HG03457 (cell line): ENCODE data around the gene BCL11A.

ENCODE experiments used
- ATAC-seq: cut with Tn5 transposase; IDR thresholded peaks from one replicate; pipeline ENCODE4 v1.9.1; 2021; ENCODE audit warnings: moderate number of reproducible peaks; ENCODE audit not compliant: unreplicated experiment

BCL11A gene

GRCh38 chr2:60490441-60490840 is 63.0 kb downstream of the BCL11A start:
- ATAC-seq, result no peak

DNA sequence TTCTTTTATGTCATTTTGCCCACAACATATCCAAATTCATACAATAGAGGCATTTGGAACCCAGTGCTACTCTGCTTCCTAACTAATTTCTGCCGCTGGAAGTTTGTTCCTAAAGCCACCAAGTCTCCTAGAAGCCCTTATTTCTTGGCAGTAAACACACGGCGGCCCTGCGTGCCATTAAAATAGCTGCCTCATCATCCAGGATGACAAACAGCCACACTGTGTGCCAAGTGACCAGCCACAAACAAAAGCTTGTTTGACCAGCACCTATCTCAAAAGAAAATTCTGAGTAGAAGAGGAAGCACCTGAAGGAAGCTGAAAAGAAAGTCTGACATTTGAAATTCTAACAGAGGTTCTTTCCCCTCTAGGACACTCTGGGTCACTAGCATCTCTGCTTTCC is 64.2 kb downstream of the BCL11A start:
- no peak for ATAC-seq

DNA sequence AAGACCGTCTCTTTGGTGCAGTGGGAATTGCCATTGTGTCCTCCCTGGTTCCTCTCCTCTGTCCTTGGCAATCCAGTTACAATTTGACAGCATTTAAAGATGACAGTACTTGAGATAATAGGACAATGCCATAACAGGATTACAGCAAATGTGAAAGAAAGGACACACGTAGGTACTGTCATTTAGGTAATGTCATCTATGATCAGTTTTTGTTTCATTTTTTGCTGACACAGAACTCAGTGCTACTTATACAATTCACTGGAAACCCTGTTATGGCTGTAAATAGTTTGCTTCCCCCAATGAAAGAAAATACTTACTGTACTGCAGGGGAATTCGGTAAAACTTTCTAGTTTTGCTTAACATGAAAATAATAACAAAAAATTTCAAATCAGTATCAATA is 65.2 kb downstream of the BCL11A start:
- no peak for ATAC-seq

GRCh38 chr2:60487174-60487573 is 66.3 kb downstream of the BCL11A start:
- ATAC-seq, result no peak

- no peak for ATAC-seq
Observed at GRCh38 chr2:60486551-60486950, 66.9 kb downstream of the BCL11A start.

GRCh38 chr2:60486067-60486466 is 67.4 kb downstream of the BCL11A start:
- no peak for ATAC-seq

DNA sequence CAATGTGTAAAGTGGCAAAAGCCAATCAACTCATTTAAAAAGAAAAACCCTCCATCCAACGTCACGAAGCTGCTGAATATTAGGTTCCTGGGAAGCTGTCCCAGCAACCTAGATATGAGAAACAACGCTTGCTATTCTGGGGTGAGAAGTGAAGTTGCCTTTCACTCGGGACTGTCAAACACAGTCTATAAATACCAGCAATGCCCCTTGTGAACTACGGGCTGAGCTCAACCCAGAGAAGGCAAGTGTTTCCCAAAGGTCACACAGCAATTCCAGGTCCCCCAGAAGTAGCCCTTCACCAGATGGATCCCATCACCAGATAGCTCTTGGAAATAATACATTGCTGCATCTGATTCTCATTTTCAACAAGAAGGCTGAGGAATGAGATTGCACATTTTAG is 67.9 kb downstream of the BCL11A start:
- ATAC-seq, result no peak

GRCh38 chr2:60485055-60485454 is 68.4 kb downstream of the BCL11A start:
- ATAC-seq, result no peak

GRCh38 chr2:60484133-60484645 is 69.3 kb downstream of the BCL11A start:
- ATAC-seq, result no peak

DNA sequence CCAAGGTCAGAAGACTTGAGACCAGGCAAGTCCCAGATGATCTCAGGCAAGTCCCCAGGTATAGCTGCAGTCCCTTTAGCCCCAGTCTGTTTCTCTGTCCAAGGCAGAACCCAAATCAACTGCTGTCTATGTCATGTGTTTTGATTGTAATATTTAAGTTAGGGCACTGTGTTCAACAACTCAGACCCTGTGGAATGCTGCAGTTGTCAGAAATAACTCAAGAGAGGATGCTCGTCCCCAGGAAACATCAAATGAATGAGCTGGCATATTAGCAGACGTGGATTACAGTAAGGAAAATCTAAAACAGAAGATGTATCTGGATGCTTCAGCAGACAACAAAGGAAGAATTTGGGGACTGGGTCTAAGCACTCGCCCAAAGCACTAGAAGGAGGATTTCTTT is 70.1 kb downstream of the BCL11A start:
- ATAC-seq, result no peak

DNA sequence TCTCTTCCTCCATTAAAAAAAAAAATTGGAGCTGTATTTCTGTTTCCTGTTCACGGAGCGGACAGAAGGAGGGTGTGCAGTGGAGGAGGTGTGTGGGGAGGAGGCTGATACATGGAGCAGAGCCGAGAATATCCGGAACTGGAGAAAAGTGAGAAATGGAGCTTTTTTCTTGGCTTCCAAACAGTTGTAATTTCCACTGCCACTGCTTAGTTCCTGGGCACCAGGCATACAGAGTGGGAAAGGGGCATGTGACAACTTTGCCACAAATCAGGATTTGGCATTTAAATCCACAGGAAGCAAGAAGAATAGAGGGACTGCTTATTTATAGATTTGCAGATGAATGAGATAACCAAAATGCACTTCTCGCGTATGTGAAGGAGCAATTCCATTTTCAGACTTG is 71.2 kb downstream of the BCL11A start:
- no peak for ATAC-seq

- ATAC-seq, result no peak
Observed at GRCh38 chr2:60481257-60481656, 72.2 kb downstream of the BCL11A start.

DNA sequence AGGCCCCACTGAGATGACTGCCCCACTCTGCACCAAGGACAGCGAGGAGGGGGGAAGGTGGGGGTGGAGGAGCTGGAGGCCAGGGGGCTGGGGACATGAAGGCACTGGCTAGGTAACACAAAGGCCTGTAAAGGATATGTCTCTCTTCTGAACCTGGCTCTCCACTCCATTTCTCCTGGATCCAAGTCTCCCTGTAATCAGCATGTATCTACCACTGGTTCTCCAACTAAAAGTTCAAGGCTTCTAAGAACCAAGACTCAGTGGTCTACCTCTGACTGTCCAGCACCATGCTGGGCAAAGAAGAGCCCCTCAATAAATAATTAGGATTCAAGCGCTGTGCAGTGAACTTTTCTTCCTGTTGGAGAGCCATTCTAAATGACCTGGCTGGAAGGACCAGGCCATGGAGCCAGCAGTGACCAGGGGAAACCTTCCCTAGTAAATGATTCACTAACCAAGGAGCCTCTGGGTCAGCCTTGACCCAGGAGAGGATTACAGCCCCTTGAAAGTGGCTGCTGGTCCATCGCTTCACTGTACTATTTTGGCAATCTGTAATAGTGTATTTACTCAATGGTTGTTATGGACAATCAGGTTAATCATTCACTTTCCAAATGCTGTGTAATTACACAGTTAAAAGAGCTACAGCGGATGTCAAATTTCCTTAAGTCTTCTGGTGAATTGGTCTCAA is 73.2 kb downstream of the BCL11A start:
- ATAC-seq, result no peak

DNA sequence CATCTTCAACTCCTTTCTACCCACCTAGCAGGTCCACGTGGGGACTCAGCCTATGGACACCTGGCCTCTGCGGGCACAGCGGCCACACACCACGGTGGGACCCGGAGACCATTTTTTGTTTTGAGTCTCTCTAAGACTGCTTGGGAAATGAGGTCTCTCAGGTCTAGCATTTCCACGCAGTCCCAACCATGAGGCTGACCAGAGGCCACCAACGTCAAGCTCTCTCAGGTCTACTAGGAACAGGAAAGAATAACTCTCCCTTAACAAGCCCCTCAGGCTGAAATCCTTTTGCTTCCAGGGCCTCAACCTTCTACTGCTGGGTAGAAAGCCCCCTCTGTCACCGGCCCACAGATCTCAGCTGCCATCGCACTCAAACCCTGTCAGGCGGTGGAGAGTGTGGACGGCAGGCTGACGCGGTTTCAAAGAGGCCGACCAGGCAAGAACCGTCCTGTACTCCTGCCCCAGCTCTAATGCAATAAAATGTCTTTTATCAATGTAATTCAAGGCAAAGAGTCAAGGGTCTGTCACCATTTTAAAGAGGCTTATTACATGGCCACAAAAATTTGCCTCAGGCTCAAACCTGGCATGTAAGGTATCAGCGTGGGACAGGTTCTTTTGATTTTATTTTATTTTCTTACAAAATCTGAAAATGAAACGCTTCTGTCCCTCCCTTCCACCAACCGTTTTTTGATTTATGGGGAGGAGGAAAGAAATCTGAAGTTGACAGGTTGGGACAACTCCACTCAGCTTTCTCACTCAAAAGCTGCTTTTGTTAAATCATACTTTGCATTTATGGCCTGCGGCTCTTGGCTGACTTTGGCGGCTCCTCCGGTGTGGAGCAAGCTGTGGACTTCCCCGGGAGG is 74.0 kb downstream of the BCL11A start:
- ATAC-seq, result no peak

GRCh38 chr2:60478660-60479059 is 74.8 kb downstream of the BCL11A start:
- ATAC-seq, result no peak

DNA sequence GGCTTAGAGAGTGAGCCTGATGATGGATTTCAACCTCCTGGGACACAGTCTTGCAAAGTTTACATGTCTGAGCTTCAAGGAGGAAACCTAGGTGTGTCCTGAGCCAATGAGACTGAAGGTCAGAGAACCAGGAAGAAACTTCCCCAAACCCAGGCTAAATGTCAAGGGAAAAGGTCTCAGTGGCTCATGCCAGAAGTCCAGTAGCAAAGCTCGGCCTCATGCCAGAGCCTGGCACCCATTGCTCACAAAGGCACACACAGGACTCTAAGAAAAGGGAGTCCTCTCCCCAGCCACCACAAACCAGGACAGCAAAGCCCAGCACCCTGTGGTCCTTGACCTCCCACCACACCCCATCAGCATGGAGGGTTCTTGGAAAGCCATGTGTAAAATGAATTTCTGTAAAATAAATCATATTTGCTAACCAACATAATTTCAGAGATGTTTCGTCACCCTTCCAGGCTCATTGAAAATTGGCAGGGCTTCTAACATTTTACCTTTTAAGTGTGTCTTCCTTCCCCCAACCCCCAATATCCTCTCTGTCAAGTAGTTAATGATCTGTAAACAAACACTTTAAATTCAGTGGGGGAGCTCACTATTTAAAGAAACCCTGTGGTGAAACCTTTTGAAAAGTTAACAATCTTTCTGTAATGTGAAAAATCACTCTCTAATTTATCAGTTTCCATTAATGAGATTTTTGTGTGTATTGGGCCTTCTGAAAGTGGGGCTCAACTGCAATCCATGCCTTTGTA is 77.1 kb downstream of the BCL11A start:
- no peak for ATAC-seq

DNA sequence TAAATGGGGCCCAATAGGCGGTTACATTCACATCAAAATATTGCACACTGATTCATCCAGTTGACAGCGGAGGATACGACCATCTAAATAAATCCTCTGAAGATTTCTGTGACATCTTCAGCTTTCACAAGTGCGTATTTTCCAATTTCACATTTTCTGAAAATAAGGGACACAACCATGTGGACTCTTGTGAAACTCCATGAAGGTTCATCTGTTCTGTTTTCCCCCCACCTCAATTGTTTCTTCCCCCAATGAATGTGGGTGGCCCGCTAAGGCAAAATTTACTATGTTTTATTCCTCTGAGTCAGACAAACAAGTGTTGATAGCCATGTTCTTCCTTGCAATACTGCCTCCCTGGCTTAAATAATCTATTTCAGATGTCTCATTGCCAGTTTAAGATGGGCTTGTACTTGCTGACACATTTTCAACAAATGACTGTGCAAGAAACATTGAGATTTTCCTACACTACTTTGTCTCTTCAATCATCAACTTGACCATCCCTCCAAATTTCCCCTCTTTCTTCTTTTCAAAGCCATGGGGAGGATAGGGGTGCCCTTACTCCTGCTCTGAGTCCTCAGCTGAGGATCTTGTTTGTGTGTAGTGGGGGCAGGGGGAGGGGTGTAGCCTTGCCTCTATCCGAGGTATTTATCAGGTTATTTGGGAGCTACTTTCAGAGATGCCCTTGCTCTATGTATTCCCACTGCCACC is 78.2 kb downstream of the BCL11A start:
- no peak for ATAC-seq

GRCh38 chr2:60474301-60474700 is 79.2 kb downstream of the BCL11A start:
- no peak for ATAC-seq

GRCh38 chr2:60473546-60473945 is 79.9 kb downstream of the BCL11A start:
- no peak for ATAC-seq

- ATAC-seq, result no peak
Observed at GRCh38 chr2:60472663-60473289, 80.7 kb downstream of the BCL11A start.
